H1 (cell line): ENCODE data around the gene SCN10A. TPM values are rescaled to one million over a fixed set of nuclear protein-coding genes. Genes with fewer than 3 reads are reported as not detected.

Experiments used
- CTCF ChIA-PET: fragments of 300-600 bp; sonication (Branson Sonifier 250); formaldehyde crosslinking; loops from one replicate; lab custom pipeline; 2021; ENCODE audit not compliant: partially characterized antibody; lab: Charles Lee
- POLR2A ChIA-PET: fragments of 300-600 bp; sonication (Branson Sonifier 250); formaldehyde crosslinking; loops from one replicate; lab custom pipeline; 2021; ENCODE audit warnings: inconsistent platforms; ENCODE audit not compliant: partially characterized antibody; lab: Charles Lee
- DNase-seq, 2 experiments: peaks; one replicate each; pipeline versions ENCODE4 v3.0.0 to v3.0.0-alpha.2; 2010 to 2022; ENCODE audit warnings: low spot score in 2 of 2, low read depth in 1 of 2, mixed read lengths in 1 of 2
- FAIRE-seq: peaks from 2 replicates; lab custom pipeline; 2011; peaks lifted over from hg19 to GRCh38; lab: Jason Lieb, UNC
- H2AFZ ChIP-seq: 2 replicates; pipeline ENCODE4 v1.8.1; 2012; ENCODE audit warnings: low read length, inconsistent platforms
- H2AK5ac ChIP-seq: 2 replicates; pipeline ENCODE4 v1.6.1; 2013; ENCODE audit warnings: low read depth, low read length
- H2BK120ac ChIP-seq: replicated peaks from 2 replicates; pipeline ENCODE3; 2013; ENCODE audit warnings: low read depth, low read length, inconsistent platforms
- H2BK12ac ChIP-seq: 2 replicates; pipeline ENCODE4 v1.6.1; 2013; ENCODE audit warnings: low read depth, low read length
- H2BK15ac ChIP-seq: 2 replicates; pipeline ENCODE4 v1.6.1; 2013; ENCODE audit warnings: low read length
- H2BK20ac ChIP-seq: 2 replicates; pipeline ENCODE4 v1.6.1; 2013; ENCODE audit warnings: low read length
- H2BK5ac ChIP-seq: 2 replicates; pipeline ENCODE4 v1.6.1; 2013; ENCODE audit warnings: low read depth, low read length
- H3K14ac ChIP-seq: 2 replicates; pipeline ENCODE4 v1.6.1; 2013; ENCODE audit warnings: inconsistent platforms; ENCODE audit not compliant: insufficient read length
- H3K18ac ChIP-seq: 2 replicates; pipeline ENCODE4 v1.6.1; 2013; ENCODE audit warnings: low read length; ENCODE audit errors: extremely low read depth
- H3K23ac ChIP-seq: 2 replicates; pipeline ENCODE4 v1.6.1; 2013; ENCODE audit warnings: inconsistent platforms; ENCODE audit not compliant: insufficient read length
- H3K23me2 ChIP-seq: 2 replicates; pipeline ENCODE4 v1.6.1; 2013; ENCODE audit warnings: low read depth, low read length
- H3K27ac ChIP-seq: 2 replicates; pipeline ENCODE4 v1.6.1; 2011; ENCODE audit warnings: low read depth, low read length, inconsistent platforms
- H3K27me3 ChIP-seq, 4 experiments: replicated peaks in 1 of 4; 1 replicate in 1 of 4; 2 replicates in 3 of 4; pipeline versions ENCODE4 v1.6.1 to v1.8.1; 2011 to 2013; ENCODE audit warnings: low read length in 3 of 4, mild to moderate bottlenecking in 3 of 4, inconsistent platforms in 2 of 4, mixed read lengths in 2 of 4, moderate library complexity in 1 of 4; ENCODE audit not compliant: control insufficient read depth in 3 of 4, insufficient read depth in 3 of 4; ENCODE audit errors: extremely low read depth in 1 of 4
- H3K36me3 ChIP-seq, 4 experiments: 2 replicates each; pipeline versions ENCODE4 v1.6.1 to v1.8.1; 2011 to 2013; ENCODE audit warnings: mild to moderate bottlenecking in 4 of 4, low read length in 3 of 4, moderate library complexity in 2 of 4, control low read depth in 1 of 4, inconsistent platforms in 1 of 4; ENCODE audit not compliant: insufficient read depth in 4 of 4, control insufficient read depth in 2 of 4
- H3K4ac ChIP-seq: replicated peaks from 2 replicates; pipeline ENCODE3; 2013; ENCODE audit warnings: low read length, low read depth, mixed read lengths, inconsistent platforms; ENCODE audit not compliant: insufficient read length
- H3K4me1 ChIP-seq, 4 experiments: replicated peaks in 1 of 4; 1 replicate in 1 of 4; 2 replicates in 3 of 4; pipeline versions ENCODE4 v1.6.1 to v1.8.1; 2011 to 2013; ENCODE audit warnings: low read length in 3 of 4, inconsistent platforms in 2 of 4, mixed read lengths in 1 of 4; ENCODE audit not compliant: insufficient read depth in 4 of 4, control insufficient read depth in 3 of 4
- H3K4me2 ChIP-seq, 2 experiments: 2 replicates each; pipeline versions ENCODE4 v1.6.1 to v1.8.1; 2011 to 2013; ENCODE audit warnings: low read depth in 2 of 2, low read length in 2 of 2, control low read depth in 1 of 2, inconsistent platforms in 1 of 2, mild to moderate bottlenecking in 1 of 2; ENCODE audit not compliant: insufficient read depth in 1 of 2
- H3K4me3 ChIP-seq, 4 experiments: fragments of 200-600, 300-600 bp in 1 of 4; sonication (generic), shearing (Covaris generic), sonication (Bioruptor Twin) in 1 of 4; 2 replicates each; pipeline versions ENCODE4 v1.5.1 to v1.8.1; 2011 to 2016; ENCODE audit warnings: low read length in 4 of 4, low read depth in 3 of 4, control low read depth in 2 of 4, inconsistent platforms in 2 of 4, mild to moderate bottlenecking in 2 of 4, mixed read lengths in 1 of 4, moderate library complexity in 1 of 4; ENCODE audit not compliant: insufficient read depth in 2 of 4; ENCODE audit errors: extremely low read depth in 1 of 4
- H3K56ac ChIP-seq: replicated peaks from 2 replicates; pipeline ENCODE3; 2013; ENCODE audit warnings: low read depth, mild to moderate bottlenecking, mixed read lengths, low read length, inconsistent platforms; ENCODE audit not compliant: insufficient read length
- H3K79me1 ChIP-seq: 2 replicates; pipeline ENCODE4 v1.6.1; 2013; ENCODE audit warnings: low read depth, low read length, control low read depth
- H3K79me2 ChIP-seq, 2 experiments: 2 replicates each; pipeline versions ENCODE4 v1.6.1 to v1.8.1; 2012 to 2013; ENCODE audit warnings: low read length in 2 of 2, mild to moderate bottlenecking in 2 of 2, inconsistent platforms in 1 of 2; ENCODE audit not compliant: insufficient read depth in 2 of 2, control insufficient read depth in 1 of 2
- H3K9ac ChIP-seq, 4 experiments: replicated peaks in 1 of 4; 1 replicate in 1 of 4; 2 replicates in 3 of 4; pipeline versions ENCODE4 v1.6.1 to v1.8.1; 2011 to 2013; ENCODE audit warnings: low read depth in 3 of 4, low read length in 3 of 4, control low read depth in 2 of 4, mild to moderate bottlenecking in 2 of 4, moderate library complexity in 2 of 4, inconsistent platforms in 1 of 4; ENCODE audit errors: extremely low read depth in 1 of 4
- H3K9me3 ChIP-seq, 2 experiments: 2 replicates each; pipeline versions ENCODE4 v1.6.1 to v1.8.1; 2012 to 2013; ENCODE audit warnings: mild to moderate bottlenecking in 2 of 2, moderate library complexity in 2 of 2, control low read depth in 1 of 2, inconsistent platforms in 1 of 2, low read depth in 1 of 2, low read length in 1 of 2, mixed read lengths in 1 of 2; ENCODE audit not compliant: insufficient read depth in 2 of 2
- H4K20me1 ChIP-seq, 2 experiments: replicated peaks in 1 of 2; 2 replicates each; pipeline versions ENCODE3 to v1.8.1; 2011 to 2013; ENCODE audit warnings: inconsistent platforms in 2 of 2, low read length in 2 of 2, mild to moderate bottlenecking in 1 of 2; ENCODE audit not compliant: insufficient read depth in 2 of 2, control insufficient read depth in 1 of 2
- H4K5ac ChIP-seq: 2 replicates; pipeline ENCODE4 v1.6.1; 2013; ENCODE audit warnings: low read length, low read depth, mixed read lengths, inconsistent platforms; ENCODE audit not compliant: insufficient read length
- H4K8ac ChIP-seq: 2 replicates; pipeline ENCODE4 v1.8.0; 2013; ENCODE audit warnings: mild to moderate bottlenecking, moderate library complexity, low read length, inconsistent platforms; ENCODE audit not compliant: insufficient read depth; ENCODE audit errors: extremely low read depth
- H4K91ac ChIP-seq: replicated peaks from 2 replicates; pipeline ENCODE3; 2013; ENCODE audit warnings: low read length, mixed read lengths, inconsistent platforms; ENCODE audit not compliant: insufficient read length
- BACH1 ChIP-seq: IDR thresholded peaks from 2 replicates; pipeline ENCODE4 v1.6.1; 2012; ENCODE audit warnings: low read length, improper control_type of control experiment
- BRCA1 ChIP-seq: IDR thresholded peaks from 2 replicates; pipeline ENCODE4 v1.6.1; 2012; ENCODE audit warnings: low read depth, low read length, improper control_type of control experiment
- CEBPB ChIP-seq: IDR thresholded peaks from 2 replicates; pipeline ENCODE4 v1.6.1; 2012; ENCODE audit warnings: low read depth, low read length
- MAFK ChIP-seq: IDR thresholded peaks from 2 replicates; pipeline ENCODE4 v1.6.1; 2012; ENCODE audit warnings: low read depth, mild to moderate bottlenecking, improper control_type of control experiment, low read length
- RAD21 ChIP-seq, 2 experiments: IDR thresholded peaks in 1 of 2; conservative IDR thresholded peaks in 1 of 2; 2 replicates each; pipeline ENCODE4 v1.6.1; 2011; ENCODE audit warnings: low read depth in 2 of 2, low read length in 2 of 2, improper control_type of control experiment in 1 of 2, inconsistent platforms in 1 of 2, mild to moderate bottlenecking in 1 of 2, moderate library complexity in 1 of 2
- RNF2 ChIP-seq: fragments of 200-900, 300-1000 bp; sonication (generic); IDR thresholded peaks from 2 replicates; pipeline ENCODE4 v1.7.1; 2016; ENCODE audit warnings: borderline replicate concordance, low read depth, mild to moderate bottlenecking, antibody characterized with exemption, low read length; ENCODE audit not compliant: poor library complexity, severe bottlenecking; ENCODE audit errors: missing control alignments
- SIRT6 ChIP-seq: IDR thresholded peaks from one replicate; pipeline ENCODE4 v1.7.1; 2012; ENCODE audit warnings: low read length, inconsistent platforms
- SP2 ChIP-seq: IDR thresholded peaks from 2 replicates; pipeline ENCODE4 v1.6.1; 2012; ENCODE audit warnings: mild to moderate bottlenecking, low read length, inconsistent platforms
- TCF12 ChIP-seq: IDR thresholded peaks from 2 replicates; pipeline ENCODE4 v1.6.1; 2011; ENCODE audit warnings: low read depth, mild to moderate bottlenecking, low read length
- YY1 ChIP-seq: IDR thresholded peaks from 2 replicates; pipeline ENCODE4 v1.6.1; 2011; ENCODE audit warnings: low read depth, mild to moderate bottlenecking, low read length
- WGBS, 2 experiments: shearing (Covaris generic) in 1 of 2; methylation state at CpG; one replicate each; pipeline versions ENCODE4 v1.1.6 to v1.1.7; 2013 to 2015; ENCODE audit warnings: low lambda C conversion rate in 2 of 2, mixed read lengths in 2 of 2, inconsistent platforms in 1 of 2, low coverage in 1 of 2, missing lambda C conversion rate in 1 of 2; ENCODE audit not compliant: insufficient replicate concordance in 2 of 2, insufficient coverage in 1 of 2, insufficient read length in 1 of 2; ENCODE audit errors: extremely low coverage in 1 of 2, missing lambda C conversion rate in 1 of 2; 5-methylcytosine and 5-hydroxymethylcytosine counted together
- polyA plus RNA-seq, 7 experiments: library from polyadenylated mRNA; depleted of rRNA in 3 of 7; stranded (reverse) in 5 of 7; unstranded in 2 of 7; fragments of >200 nt in 5 of 7; fragments of 200-250 nt in 2 of 7; gene quantifications; 1 replicate in 5 of 7; 2 replicates in 1 of 7; 4 replicates in 1 of 7; pipeline versions ENCODE4 v1.2.1 to v1.2.3, GENCODE V29; 2011 to 2013; ENCODE audit warnings: missing spikeins in 2 of 7, mixed read lengths in 2 of 7
- total RNA-seq: library from RNA; stranded (reverse); fragmentation: NEBNext Ultra II Directional; extraction: Animal tissue kit (Norgen Biotek cat#: 25700); gene quantifications from 2 replicates; pipeline ENCODE4 v1.2.1, GENCODE V29; 2021
- TF ChIP-seq, protein P1 (sequence below), 3 experiments: IDR thresholded peaks; 1 replicate in 2 of 3; 2 replicates in 1 of 3; pipeline versions ENCODE4 v1.5.1 to v1.6.1; 2011; ENCODE audit warnings: low read length in 3 of 3, mild to moderate bottlenecking in 3 of 3, inconsistent platforms in 2 of 3, low read depth in 1 of 3, moderate library complexity in 1 of 3; ENCODE audit not compliant: insufficient read depth in 1 of 3; ENCODE audit errors: control extremely low read depth in 1 of 3

SCN10A gene
- total and polyA plus RNA-seq, 2 of the 8 experiments (the other 6 are each of a cell fraction or from before 2014, with no cell fraction given), result not detected

GRCh38 chr3:38840987-38841386, 25.0 kb upstream of the SCN10A start:
- H3K36me3 ChIP-seq, result no peaks in the 10 kb centered on the region
- peaks cover 0 to 6% (median 0%) of the 10 kb centered on the region in 4 experiments; a peak in 1 of 7 replicates for H3K4me1 ChIP-seq
- no peak overlapping the region for H3K4ac ChIP-seq
- no peak overlapping the region for H2AK5ac ChIP-seq
- H3K23me2 ChIP-seq, result no peaks in the 10 kb centered on the region; the same call in 1 of the 2 replicates
- no peak overlapping the region for H4K5ac ChIP-seq
- ChIA-PET POLR2A (no interaction called here), CTCF (interaction anchor here (0.7 to 5.5 kb wide), 19 partner anchors 11 to 317 kb away, joined by 3 to 56 read pairs (median 4); no protein-coding TSS in a partner anchor)
- H4K8ac ChIP-seq, result no peak overlapping the region
- no peak overlapping the region for H4K91ac ChIP-seq
- H3K9ac ChIP-seq, result no peak overlapping the region
- FAIRE-seq (no peak), DNase-seq (no peak)
- no peak overlapping the region for H2BK5ac ChIP-seq
- H3K23ac ChIP-seq, result no peak overlapping the region
- H3K18ac ChIP-seq, result no peak overlapping the region
- H3K27me3 ChIP-seq, result no peaks in the 10 kb centered on the region; a peak in 1 of 7 replicates
- no peaks in the 10 kb centered on the region for H3K9me3 ChIP-seq
- H3K4me2 ChIP-seq, result no peak overlapping the region
- no peak overlapping the region for H3K27ac ChIP-seq
- H3K79me2 ChIP-seq, result no peaks in the 10 kb centered on the region
- no peak overlapping the region for H2BK15ac ChIP-seq
- H3K79me1 ChIP-seq, result no peaks in the 10 kb centered on the region
- H2AFZ ChIP-seq, result no peak overlapping the region
- 78% methylated on average over 2 of the region's 2 CpGs; no CpG with 5 or more reads in 1 of the 2 experiments for WGBS, 2 experiments
- TF ChIP-seq, protein P1, sequence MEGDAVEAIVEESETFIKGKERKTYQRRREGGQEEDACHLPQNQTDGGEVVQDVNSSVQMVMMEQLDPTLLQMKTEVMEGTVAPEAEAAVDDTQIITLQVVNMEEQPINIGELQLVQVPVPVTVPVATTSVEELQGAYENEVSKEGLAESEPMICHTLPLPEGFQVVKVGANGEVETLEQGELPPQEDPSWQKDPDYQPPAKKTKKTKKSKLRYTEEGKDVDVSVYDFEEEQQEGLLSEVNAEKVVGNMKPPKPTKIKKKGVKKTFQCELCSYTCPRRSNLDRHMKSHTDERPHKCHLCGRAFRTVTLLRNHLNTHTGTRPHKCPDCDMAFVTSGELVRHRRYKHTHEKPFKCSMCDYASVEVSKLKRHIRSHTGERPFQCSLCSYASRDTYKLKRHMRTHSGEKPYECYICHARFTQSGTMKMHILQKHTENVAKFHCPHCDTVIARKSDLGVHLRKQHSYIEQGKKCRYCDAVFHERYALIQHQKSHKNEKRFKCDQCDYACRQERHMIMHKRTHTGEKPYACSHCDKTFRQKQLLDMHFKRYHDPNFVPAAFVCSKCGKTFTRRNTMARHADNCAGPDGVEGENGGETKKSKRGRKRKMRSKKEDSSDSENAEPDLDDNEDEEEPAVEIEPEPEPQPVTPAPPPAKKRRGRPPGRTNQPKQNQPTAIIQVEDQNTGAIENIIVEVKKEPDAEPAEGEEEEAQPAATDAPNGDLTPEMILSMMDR (IDR thresholded peaks at IDR 0.05; ENCODE audit: control extremely low read depth in 1 of 3, insufficient read depth in 1 of 3, low read depth in 1 of 3, low read length in 3 of 3), result peak in 2 of 3 experiments; percentile 11 to 35; a peak in 3 of 4 replicates
- TF ChIP-seq MAFK, result no peak
- no peak for TF ChIP-seq TCF12
- TF ChIP-seq BACH1, result no peak
- no peak for TF ChIP-seq SP2
- TF ChIP-seq BRCA1, result no peak
- no peak for TF ChIP-seq RNF2
- no peak for TF ChIP-seq SIRT6
- no peak for TF ChIP-seq CEBPB
- TF ChIP-seq RAD21 (IDR thresholded peaks at IDR 0.05 in 1 of 2, conservative IDR thresholded peaks at IDR 0.05 in 1 of 2; ENCODE audit: low read depth in 2 of 2, low read length in 2 of 2), result peak; percentile 57 to 66
- no peak for TF ChIP-seq YY1
- H4K20me1 ChIP-seq, result no peaks in the 10 kb centered on the region
- H3K56ac ChIP-seq, result no peak overlapping the region
- H2BK20ac ChIP-seq, result no peak overlapping the region
- H2BK120ac ChIP-seq, result no peak overlapping the region
- no peak overlapping the region for H3K14ac ChIP-seq
- no peak overlapping the region for H3K4me3 ChIP-seq
- H2BK12ac ChIP-seq, result no peak overlapping the region
